Upper lobe of left lung (tissue), 6 donors: ENCODE measurements around the gene CSAG3. TPM values are rescaled to one million over a fixed set of nuclear protein-coding genes. Genes with fewer than 3 reads are reported as not detected.
"Not testable (repeated sequence)": the region's sequence is repeated elsewhere in the genome, so short reads cannot be mapped to it uniquely, and the experiment has no call there.

Experiments
- ATAC-seq, 2 donors: fragments of 200-7000 bp; cut with Tn5 transposase; one replicate each; pipeline ENCODE4 v1.9.1; 2022; ENCODE audit warnings: mild to moderate bottlenecking in 2 of 2, moderate library complexity in 2 of 2; ENCODE audit not compliant: low FRiP score in 2 of 2
- DNase-seq, 2 donors: peaks; one replicate each; pipeline ENCODE4 v3.0.0-alpha.2; 2019 to 2020
- H3K27ac ChIP-seq, 4 donors: fragments of 200-600 bp; sonication (generic); one replicate each; pipeline ENCODE4 v1.5.1; 2016 to 2019
- H3K27me3 ChIP-seq, 4 donors: fragments of 200-600 bp; sonication (generic); one replicate each; pipeline ENCODE4 v1.5.1; 2017 to 2019
- H3K36me3 ChIP-seq, 4 donors: fragments of 200-600 bp; sonication (generic); one replicate each; pipeline ENCODE4 v1.5.1; 2016 to 2019
- H3K4me1 ChIP-seq, 4 donors: fragments of 200-600 bp; sonication (generic); one replicate each; pipeline ENCODE4 v1.5.1; 2018 to 2019
- H3K4me3 ChIP-seq, 4 donors: fragments of 200-600 bp; sonication (generic); one replicate each; pipeline ENCODE4 v1.5.1; 2017 to 2019; ENCODE audit warnings: mild to moderate bottlenecking in 2 of 4, moderate library complexity in 1 of 4
- H3K9me3 ChIP-seq, 4 donors: fragments of 200-600 bp; sonication (generic); one replicate each; pipeline ENCODE4 v1.5.1; 2018 to 2019
- EP300 ChIP-seq, 4 donors: sonication (generic); formaldehyde crosslinking; IDR thresholded peaks; one replicate each; pipeline ENCODE4 v1.5.1; 2017; ENCODE audit warnings: antibody characterized with exemption in 4 of 4, control low read depth in 2 of 4
- POLR2A ChIP-seq, 4 donors: fragments of 450-650 bp; IDR thresholded peaks; one replicate each; pipeline ENCODE4 v1.5.1; 2016 to 2017; ENCODE audit warnings: antibody characterized with exemption in 4 of 4, mild to moderate bottlenecking in 2 of 4
- POLR2AphosphoS5 ChIP-seq, 2 donors: sonication (generic); formaldehyde crosslinking; IDR thresholded peaks; one replicate each; pipeline ENCODE4 v1.5.1; 2017; ENCODE audit warnings: antibody characterized with exemption in 2 of 2
- WGBS, 2 donors: methylation state at CpG; one replicate each; pipeline ENCODE4 v1.1.5; 2017 to 2018; 5-methylcytosine and 5-hydroxymethylcytosine counted together
- total RNA-seq, 6 donors: library from RNA; depleted of rRNA in 4 of 6; stranded (reverse); fragments of >200 nt in 4 of 6; gene quantifications; one replicate each; pipeline versions ENCODE4 v1.1.0 to v1.2.1, GENCODE V29; 2016 to 2021
- TF ChIP-seq, protein P1 (sequence below), 6 experiments: fragments of 450-650 bp in 4 of 6; fragments of 200-600 bp in 2 of 6; sonication (generic) in 2 of 6; IDR thresholded peaks; one replicate each; pipeline ENCODE4 v1.5.1; 2016 to 2019; ENCODE audit warnings: antibody characterized with exemption in 6 of 6
- donor health status: DM: no; HTN: no; CAD: no; lungs with moderate emphysema.
- donor health status: DM: no; HTN: yes; CAD: no; lungs with severe emphysema.

Gene CSAG3
- total RNA-seq, 6 donors from 2014 or later, result not detected

DNA sequence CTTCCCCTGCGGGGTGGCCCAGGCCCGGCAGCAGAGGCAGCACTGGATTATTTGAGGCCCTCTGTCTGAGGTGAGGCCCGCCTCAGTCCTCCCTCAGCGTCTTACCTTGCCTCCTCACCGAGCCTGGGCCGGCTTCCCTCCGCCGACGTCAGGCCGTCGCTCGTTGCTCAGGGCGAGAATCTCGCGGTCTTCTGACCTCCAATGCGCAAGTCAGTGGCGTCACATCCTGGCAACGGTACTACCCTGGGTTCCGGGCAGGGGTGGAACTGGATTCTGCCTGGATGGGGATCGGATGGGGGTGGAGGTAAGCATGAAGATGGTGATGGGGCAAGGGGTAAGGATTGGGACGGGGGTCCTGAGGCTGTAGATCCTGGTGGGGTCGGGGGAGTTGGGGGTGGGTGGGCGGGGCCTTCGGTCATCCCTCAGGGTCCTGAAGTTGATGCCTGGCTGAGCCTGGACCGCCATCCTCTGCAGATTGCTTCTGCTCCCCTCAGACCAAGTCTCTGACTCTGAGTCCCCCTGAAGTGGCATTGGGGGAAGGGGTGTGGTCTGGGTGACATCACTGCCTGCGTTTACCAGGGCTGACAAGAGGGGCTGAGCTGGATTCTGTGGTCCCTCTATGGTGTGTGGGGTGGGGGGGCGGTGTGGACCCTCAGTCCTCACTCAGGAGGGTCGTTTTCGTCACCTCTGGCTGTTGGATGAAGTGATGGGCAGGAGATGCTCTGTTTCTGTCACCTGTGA, 10.7 kb downstream of the CSAG3 start, which contains the start of gene MAGEA6:
MAGEA6 (minus strand) TSS at position 141 of the 741 bp plus-strand sequence. CDS start 2,039 bp downstream, outside the sequence.
- WGBS, 2 donors, result no CpG with 5 or more reads among the region's 29 CpGs
- ATAC-seq, result peak in 1 of 2 donors; percentile 15

DNA sequence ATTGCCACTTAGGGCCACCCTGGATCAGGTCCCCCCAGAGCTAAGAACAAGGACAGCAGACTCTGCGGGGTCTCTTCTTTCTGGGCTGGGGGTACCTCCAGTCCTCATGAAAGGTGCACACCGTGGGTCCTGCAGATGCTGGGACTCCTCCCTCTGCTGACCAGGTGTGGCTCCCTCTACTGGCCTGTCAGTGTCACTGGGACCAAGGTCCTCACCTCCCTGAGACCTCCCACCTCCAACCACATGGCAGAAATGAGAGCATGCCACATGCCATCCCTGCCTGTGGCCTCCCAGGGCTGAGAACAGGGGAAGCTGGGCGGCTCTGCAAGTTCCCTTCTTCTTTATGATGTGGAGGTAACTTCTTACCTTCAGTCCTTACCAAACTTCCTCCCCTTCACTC, 28.0 kb downstream of the CSAG3 start:
- not testable (repeated sequence) for DNase-seq, H3K27me3 ChIP-seq, H3K27ac ChIP-seq, H3K4me1 ChIP-seq, H3K9me3 ChIP-seq, H3K36me3 ChIP-seq, H3K4me3 ChIP-seq, ATAC-seq
- WGBS, 2 donors, result no CpG with 5 or more reads among the region's 3 CpGs

More for the DNA sequence above, 10.7 kb downstream of the CSAG3 start, which contains the start of gene MAGEA6:
- H3K9me3 ChIP-seq, H3K4me3 ChIP-seq, H3K27ac ChIP-seq, H3K36me3 ChIP-seq, H3K4me1 ChIP-seq, H3K27me3 ChIP-seq, DNase-seq: not testable (repeated sequence)

DNA sequence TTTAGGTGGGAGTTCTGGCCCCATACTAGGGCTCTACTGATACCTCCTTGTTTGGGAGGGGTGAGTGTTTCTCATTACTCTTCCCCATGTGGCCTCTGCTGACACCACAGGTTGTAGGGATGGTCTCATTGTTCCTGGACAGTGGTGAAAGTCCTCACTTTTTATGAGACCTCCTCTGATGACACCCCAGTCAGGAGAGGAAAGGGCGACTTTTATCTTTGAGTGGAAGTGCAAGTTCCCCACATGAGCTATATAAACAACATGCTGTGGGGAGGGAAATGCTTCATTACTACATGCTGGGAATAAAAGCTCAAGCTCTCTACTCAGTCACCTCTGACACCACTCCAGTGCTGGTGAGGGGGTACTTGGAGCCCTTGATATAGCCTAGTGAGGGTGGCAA, 39.9 kb downstream of the CSAG3 start:
- Histone ChIP-seq H3K4me3 (no peak overlapping the region), H3K27me3 (no peaks in the 10 kb centered on the region), H3K36me3 (no peaks in the 10 kb centered on the region), H3K27ac (no peak overlapping the region), H3K4me1 (no peaks in the 10 kb centered on the region), H3K9me3 (no peaks in the 10 kb centered on the region)
- ATAC-seq (no peak), DNase-seq (no peak)
- 20 to 57% methylated on average over 1 of the region's 1 CpG for WGBS, 2 donors
- no peak for TF ChIP-seq POLR2A (IDR thresholded peaks at IDR 0.05)
- TF ChIP-seq EP300 (IDR thresholded peaks at IDR 0.05), result no peak
- no peak for TF ChIP-seq POLR2AphosphoS5 (IDR thresholded peaks at IDR 0.05)
- TF ChIP-seq, protein P1, sequence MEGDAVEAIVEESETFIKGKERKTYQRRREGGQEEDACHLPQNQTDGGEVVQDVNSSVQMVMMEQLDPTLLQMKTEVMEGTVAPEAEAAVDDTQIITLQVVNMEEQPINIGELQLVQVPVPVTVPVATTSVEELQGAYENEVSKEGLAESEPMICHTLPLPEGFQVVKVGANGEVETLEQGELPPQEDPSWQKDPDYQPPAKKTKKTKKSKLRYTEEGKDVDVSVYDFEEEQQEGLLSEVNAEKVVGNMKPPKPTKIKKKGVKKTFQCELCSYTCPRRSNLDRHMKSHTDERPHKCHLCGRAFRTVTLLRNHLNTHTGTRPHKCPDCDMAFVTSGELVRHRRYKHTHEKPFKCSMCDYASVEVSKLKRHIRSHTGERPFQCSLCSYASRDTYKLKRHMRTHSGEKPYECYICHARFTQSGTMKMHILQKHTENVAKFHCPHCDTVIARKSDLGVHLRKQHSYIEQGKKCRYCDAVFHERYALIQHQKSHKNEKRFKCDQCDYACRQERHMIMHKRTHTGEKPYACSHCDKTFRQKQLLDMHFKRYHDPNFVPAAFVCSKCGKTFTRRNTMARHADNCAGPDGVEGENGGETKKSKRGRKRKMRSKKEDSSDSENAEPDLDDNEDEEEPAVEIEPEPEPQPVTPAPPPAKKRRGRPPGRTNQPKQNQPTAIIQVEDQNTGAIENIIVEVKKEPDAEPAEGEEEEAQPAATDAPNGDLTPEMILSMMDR (IDR thresholded peaks at IDR 0.05), result no peak

DNA sequence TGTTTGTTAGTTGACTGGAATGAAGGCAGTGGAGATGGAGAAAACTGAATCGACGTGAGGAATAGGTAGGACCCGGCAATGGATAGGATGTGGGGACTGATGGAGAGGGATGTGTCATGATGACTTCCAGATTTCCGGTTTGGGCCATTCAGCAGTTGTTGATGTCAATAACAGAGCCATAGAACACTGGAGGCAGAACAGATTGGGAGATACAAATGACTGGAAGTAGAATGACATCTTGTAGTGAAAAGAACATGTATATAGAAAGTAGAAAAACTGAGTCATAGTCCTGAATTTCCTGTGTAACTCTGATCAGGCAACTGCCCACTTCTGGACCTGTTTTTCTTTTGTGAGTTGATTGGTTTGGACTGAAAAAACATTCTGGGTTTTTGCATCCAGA, 47.0 kb downstream of the CSAG3 start:
- Histone ChIP-seq H3K9me3 (no peaks in the 10 kb centered on the region), H3K4me3 (no peak overlapping the region), H3K27me3 (no peaks in the 10 kb centered on the region), H3K4me1 (no peaks in the 10 kb centered on the region), H3K27ac (no peak overlapping the region), H3K36me3 (no peaks in the 10 kb centered on the region)
- no peak for TF ChIP-seq EP300 (IDR thresholded peaks at IDR 0.05)
- TF ChIP-seq POLR2A (IDR thresholded peaks at IDR 0.05), result no peak
- no peak for TF ChIP-seq POLR2AphosphoS5 (IDR thresholded peaks at IDR 0.05)
- TF ChIP-seq, protein P1 (IDR thresholded peaks at IDR 0.05), result no peak
- 77 to 80% methylated on average over 4 of the region's 4 CpGs for WGBS, 2 donors
- DNase-seq (no peak), ATAC-seq (no peak)

Other genes starting within 250 kb of the CSAG3 start
- not detected for gene GABRQ, start 121.3 kb upstream of the CSAG3 start, total RNA-seq
- under 1 TPM in 2 of 6 donors, not detected in 4; 0.20 to 0.51 TPM for gene MAGEA3, start 60.4 kb upstream of the CSAG3 start, total RNA-seq
- not detected for gene CSAG2, start 49.9 kb upstream of the CSAG3 start, total RNA-seq
- not detected for gene MAGEA2B, start 44.6 kb upstream of the CSAG3 start, total RNA-seq
- gene CSAG1, start 25.5 kb upstream of the CSAG3 start, total RNA-seq, result not detected
- under 1 TPM in 2 of 6 donors, not detected in 4; 0.20 to 0.37 TPM for gene MAGEA12, start 25.5 kb upstream of the CSAG3 start, total RNA-seq
- under 1 TPM in 1 of 6 donors, not detected in 5; 0.20 TPM for gene MAGEA2, start 5.4 kb upstream of the CSAG3 start, total RNA-seq
- gene MAGEA6, start 10.5 kb downstream of the CSAG3 start, total RNA-seq, result under 1 TPM in 1 of 6 donors, not detected in 5; 0.31 TPM
- 10 to 100 TPM; 21.1 to 89.4 (median 32.5) TPM for gene CETN2, start 71.5 kb downstream of the CSAG3 start, total RNA-seq
- 10 to 100 TPM in 5 of 6 donors, 1 to 10 TPM in 1; 5.2 to 26.0 (median 21.1) TPM for gene NSDHL, start 71.8 kb downstream of the CSAG3 start, total RNA-seq
- 10 to 100 TPM; 13.6 to 26.4 (median 19.9) TPM for gene ZNF185, start 138.8 kb downstream of the CSAG3 start, total RNA-seq
- not detected for gene PNMA5, start 234.9 kb downstream of the CSAG3 start, total RNA-seq